Spleen (tissue), 11 donors: ENCODE measurements around the gene NEK3. TPM values are rescaled to one million over a fixed set of nuclear protein-coding genes. Genes with fewer than 3 reads are reported as not detected.

ENCODE experiments used
- DNase-seq: peaks from one replicate; pipeline ENCODE4 v3.0.0-alpha.2; 2020
- H3K27ac ChIP-seq, 8 donors: fragments of 200-600 bp; sonication (generic) in 7 of 8; 1 replicate in 4 of 8; 2 replicates in 4 of 8; pipeline versions ENCODE4 v1.5.0 to v1.8.0; 2016 to 2021; ENCODE audit warnings: inconsistent platforms in 4 of 8, mild to moderate bottlenecking in 4 of 8, moderate library complexity in 1 of 8
- H3K27me3 ChIP-seq, 7 donors: fragments of 200-600 bp; sonication (generic) in 6 of 7; replicated peaks in 1 of 7; 1 replicate in 4 of 7; 2 replicates in 3 of 7; pipeline versions ENCODE4 v1.5.0 to v1.8.0; 2016 to 2021; ENCODE audit warnings: inconsistent platforms in 3 of 7, mild to moderate bottlenecking in 1 of 7
- H3K36me3 ChIP-seq, 6 donors: fragments of 200-600 bp; sonication (generic) in 5 of 6; 1 replicate in 4 of 6; 2 replicates in 2 of 6; pipeline versions ENCODE4 v1.5.0 to v1.8.0; 2016 to 2021; ENCODE audit warnings: inconsistent platforms in 2 of 6
- H3K4me1 ChIP-seq, 6 donors: fragments of 200-600 bp; sonication (generic) in 5 of 6; 1 replicate in 3 of 6; 2 replicates in 3 of 6; pipeline versions ENCODE4 v1.5.0 to v1.8.0; 2016 to 2021; ENCODE audit warnings: inconsistent platforms in 3 of 6
- H3K4me3 ChIP-seq, 8 donors: fragments of 200-600 bp; sonication (generic) in 7 of 8; 1 replicate in 4 of 8; 2 replicates in 4 of 8; pipeline versions ENCODE4 v1.5.0 to v1.8.0; 2016 to 2021; ENCODE audit warnings: inconsistent platforms in 4 of 8, mild to moderate bottlenecking in 4 of 8, moderate library complexity in 2 of 8
- H3K9me3 ChIP-seq, 8 donors: fragments of 200-600 bp; sonication (generic) in 7 of 8; 1 replicate in 4 of 8; 2 replicates in 4 of 8; pipeline versions ENCODE4 v1.5.0 to v1.8.0; 2016 to 2021; ENCODE audit warnings: inconsistent platforms in 4 of 8
- CTCF ChIP-seq, 11 experiments: fragments of 200-600 bp in 7 of 11; fragments of 450-650 bp in 4 of 11; sonication (generic) in 4 of 11; IDR thresholded peaks in 8 of 11; conservative IDR thresholded peaks in 3 of 11; 1 replicate in 7 of 11; 2 replicates in 4 of 11; pipeline versions ENCODE4 v1.4.0 to v1.8.0; 2016 to 2021; ENCODE audit warnings: antibody characterized with exemption in 11 of 11, inconsistent platforms in 4 of 11, mild to moderate bottlenecking in 1 of 11
- POLR2A ChIP-seq, 3 donors: fragments of 450-650 bp; IDR thresholded peaks; one replicate each; pipeline ENCODE4 v1.5.1; 2017; ENCODE audit warnings: antibody characterized with exemption in 3 of 3, mild to moderate bottlenecking in 1 of 3
- POLR2AphosphoS5 ChIP-seq, 3 donors: sonication (generic); formaldehyde crosslinking; IDR thresholded peaks; one replicate each; pipeline ENCODE4 v1.5.1; 2017; ENCODE audit warnings: antibody characterized with exemption in 3 of 3
- WGBS, 5 donors: extraction: QIAGEN DNeasy Blood & Tissue Kit in 3 of 5; methylation state at CpG; one replicate each; pipeline versions ENCODE4 v1.1.5 to v1.1.7; 2013 to 2018; 5-methylcytosine and 5-hydroxymethylcytosine counted together
- intact Hi-C: fragments of 100-400 bp; cut with DNase I; formaldehyde crosslinking; loops from one replicate; pipeline ENCODE4 v1.15.0; 2023; ENCODE audit warnings: low total_unique reads
- polyA plus RNA-seq, 3 donors: library from polyadenylated mRNA; stranded (reverse); fragments of 200-250 nt; gene quantifications; one replicate each; pipeline ENCODE4 v1.2.1, GENCODE V29; 2013
- total RNA-seq, 7 donors: library from RNA; depleted of rRNA in 3 of 7; stranded (reverse); fragments of >200 nt in 3 of 7; fragmentation: NEBNext Ultra II Directional in 4 of 7; extraction: Animal tissue kit (Norgen Biotek cat#: 25700) in 4 of 7; gene quantifications; one replicate each; pipeline versions ENCODE4 v1.1.0 to v1.2.1, GENCODE V29; 2016 to 2021
- donor health status: healthy with polysubstance abuse.
- donor health status: DM: no; HTN: no; CAD: no; lungs with moderate emphysema.
- donor health status: DM: no; HTN: no; CAD: no.
- donor health status: Bipolar disorder and iron deficiency.
- donor health status: healthy.
- donor health status: DM: no; HTN: no; CAD: no.
- donor health status: DM: yes; HTN: yes; CAD: no.

Gene NEK3
- total and polyA plus RNA-seq, 10 donors = 6.7 to 41.4 (median 12.6) TPM

GRCh38 chr13:52097197-52097596 is 62.2 kb downstream of the NEK3 start:
- Histone ChIP-seq H3K27me3 (no peaks in the 10 kb centered on the region), H3K27ac (no peak overlapping the region), H3K36me3 (no peaks in the 10 kb centered on the region), H3K4me1 (no peaks in the 10 kb centered on the region), H3K4me3 (no peak overlapping the region), H3K9me3 (no peaks in the 10 kb centered on the region)
- intact Hi-C loops = no loop called here
- DNase-seq = no peak
- 93 to 99% (median 96%) methylated on average over 5 of the region's 5 CpGs for WGBS, 5 donors
- TF ChIP-seq CTCF (IDR thresholded peaks at IDR 0.05 in 8 of 11, conservative IDR thresholded peaks at IDR 0.05 in 3 of 11) (no peak), POLR2AphosphoS5 (IDR thresholded peaks at IDR 0.05) (no peak), POLR2A (IDR thresholded peaks at IDR 0.05) (no peak)

GRCh38 chr13:52096748-52097147 is 62.6 kb downstream of the NEK3 start:
- intact Hi-C loops = no loop called here
- H3K27me3 ChIP-seq = no peaks in the 10 kb centered on the region
- H3K9me3 ChIP-seq = no peaks in the 10 kb centered on the region
- H3K4me3 ChIP-seq = no peak overlapping the region
- WGBS, 5 donors = 78 to 90% (median 82%) methylated on average over 3 of the region's 3 CpGs
- H3K4me1 ChIP-seq = no peaks in the 10 kb centered on the region
- no peak for DNase-seq
- H3K36me3 ChIP-seq = no peaks in the 10 kb centered on the region
- TF ChIP-seq CTCF (IDR thresholded peaks at IDR 0.05 in 8 of 11, conservative IDR thresholded peaks at IDR 0.05 in 3 of 11) = no peak
- TF ChIP-seq POLR2A (IDR thresholded peaks at IDR 0.05) = no peak
- no peak for TF ChIP-seq POLR2AphosphoS5 (IDR thresholded peaks at IDR 0.05)
- H3K27ac ChIP-seq = no peak overlapping the region

GRCh38 chr13:52096062-52096461 is 63.3 kb downstream of the NEK3 start:
- Histone ChIP-seq H3K4me3 (no peak overlapping the region), H3K27ac (no peak overlapping the region), H3K4me1 (no peaks in the 10 kb centered on the region), H3K36me3 (no peaks in the 10 kb centered on the region), H3K9me3 (no peaks in the 10 kb centered on the region), H3K27me3 (no peaks in the 10 kb centered on the region)
- DNase-seq = no peak
- TF ChIP-seq CTCF (IDR thresholded peaks at IDR 0.05 in 8 of 11, conservative IDR thresholded peaks at IDR 0.05 in 3 of 11) (no peak), POLR2A (IDR thresholded peaks at IDR 0.05) (no peak), POLR2AphosphoS5 (IDR thresholded peaks at IDR 0.05) (no peak)
- intact Hi-C loops = no loop called here
- WGBS, 5 donors = 94 to 97% (median 97%) methylated on average over 2 of the region's 2 CpGs

GRCh38 chr13:52092087-52092486 is 67.3 kb downstream of the NEK3 start:
- Histone ChIP-seq H3K4me1 (no peaks in the 10 kb centered on the region), H3K36me3 (no peaks in the 10 kb centered on the region), H3K27ac (no peak overlapping the region), H3K9me3 (no peaks in the 10 kb centered on the region), H3K27me3 (no peaks in the 10 kb centered on the region), H3K4me3 (no peak overlapping the region)
- WGBS, 5 donors = 81 to 96% (median 89%) methylated on average over 2 of the region's 2 CpGs
- no peak for DNase-seq
- TF ChIP-seq POLR2AphosphoS5 (IDR thresholded peaks at IDR 0.05) = no peak
- TF ChIP-seq CTCF (IDR thresholded peaks at IDR 0.05 in 8 of 11, conservative IDR thresholded peaks at IDR 0.05 in 3 of 11) = no peak
- TF ChIP-seq POLR2A (IDR thresholded peaks at IDR 0.05) = no peak
- intact Hi-C loops = no loop called here
